ENCODE data around the gene NCKAP1.
"Not testable (repeated sequence)": the region's sequence is repeated elsewhere in the genome, so short reads cannot be mapped to it uniquely, and the experiment has no call there.

Gene NCKAP1

GRCh38 chr2:182904844-182905243 lies 133.4 kb downstream of the NCKAP1 start:
- no peak for DNase-seq

GRCh38 chr2:182903566-182903965 lies 134.7 kb downstream of the NCKAP1 start:
- no peak for DNase-seq

DNA sequence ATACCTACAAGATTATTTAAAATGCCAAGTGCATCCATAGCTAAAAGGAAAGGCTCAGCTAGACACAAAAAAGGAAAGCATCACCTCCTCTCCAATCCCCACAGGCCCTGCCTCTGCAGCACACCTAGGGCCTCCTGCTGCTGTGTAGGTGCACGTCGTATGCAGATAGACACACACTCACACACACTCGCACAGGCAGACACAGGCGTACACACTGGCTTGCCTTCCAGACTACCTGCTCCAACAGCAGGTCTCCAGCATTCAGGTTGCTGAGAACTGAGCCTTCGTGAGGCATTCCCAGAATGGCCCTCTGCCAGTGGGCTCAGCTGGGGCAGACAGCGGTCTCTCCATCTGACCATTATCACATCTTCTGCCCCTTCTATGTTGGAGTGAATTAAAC lies 136.5 kb downstream of the NCKAP1 start:
- DNase-seq: no peak

- DNase-seq: no peak
These were observed 139.5 kb downstream of the NCKAP1 start for GRCh38 chr2:182898718-182899117.

GRCh38 chr2:182897137-182897536 lies 141.1 kb downstream of the NCKAP1 start:
- no peak for DNase-seq

GRCh38 chr2:182895798-182896197 lies 142.5 kb downstream of the NCKAP1 start:
- DNase-seq: no peak

- DNase-seq: no peak
These were observed 143.1 kb downstream of the NCKAP1 start for GRCh38 chr2:182895169-182895568.

- DNase-seq: no peak
These were observed 144.1 kb downstream of the NCKAP1 start for GRCh38 chr2:182894174-182894573.

GRCh38 chr2:182893666-182894065 lies 144.6 kb downstream of the NCKAP1 start:
- no peak for DNase-seq

GRCh38 chr2:182893035-182893434 lies 145.2 kb downstream of the NCKAP1 start:
- DNase-seq: not testable (repeated sequence)

DNA sequence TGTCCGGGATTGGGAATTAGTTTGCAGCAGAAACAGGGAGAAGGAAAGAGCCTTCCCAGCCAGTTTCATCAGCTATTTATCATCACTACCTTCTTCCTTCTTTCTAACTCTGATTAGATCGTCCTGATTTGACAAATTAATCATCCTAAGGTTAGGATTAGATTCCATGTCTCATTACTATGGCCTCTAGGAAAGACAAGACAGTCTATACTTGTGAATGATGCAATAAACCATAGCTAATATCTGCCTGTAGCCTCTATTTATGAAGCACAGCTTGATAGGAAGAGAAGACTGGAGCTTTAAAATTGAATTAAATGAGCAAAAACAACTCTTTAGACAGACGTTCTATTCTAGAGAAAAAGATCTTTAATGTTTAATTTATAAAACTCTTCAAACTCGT lies 146.6 kb downstream of the NCKAP1 start:
- DNase-seq: no peak

DNA sequence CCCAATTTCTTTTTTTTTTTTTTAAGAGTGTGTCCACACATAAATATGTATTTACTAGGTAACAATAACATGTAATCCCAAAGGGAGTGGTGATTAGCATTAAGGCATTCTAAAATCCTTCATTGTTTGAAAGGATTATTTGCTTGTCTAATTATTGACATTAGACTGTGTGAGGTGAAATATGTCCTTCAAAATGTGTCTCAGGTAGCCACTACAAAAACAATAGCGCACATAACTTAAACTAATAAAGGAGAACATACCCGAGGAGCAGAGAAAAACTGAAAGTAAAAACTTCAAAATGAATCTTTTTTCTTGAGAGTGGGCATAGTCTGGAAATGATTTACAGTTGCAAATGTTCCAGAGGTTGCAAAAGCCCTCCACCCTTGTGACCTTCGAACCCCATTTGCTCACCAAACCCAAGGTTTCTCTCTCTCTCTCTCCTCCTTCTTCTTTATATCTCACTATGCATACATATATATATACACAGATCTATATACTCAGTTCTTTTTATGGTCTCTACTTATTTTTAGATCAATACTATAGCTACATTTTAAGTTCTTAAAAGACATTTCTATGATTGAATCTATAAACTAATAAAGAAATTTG lies 147.4 kb downstream of the NCKAP1 start:
- DNase-seq: no peak

DNA sequence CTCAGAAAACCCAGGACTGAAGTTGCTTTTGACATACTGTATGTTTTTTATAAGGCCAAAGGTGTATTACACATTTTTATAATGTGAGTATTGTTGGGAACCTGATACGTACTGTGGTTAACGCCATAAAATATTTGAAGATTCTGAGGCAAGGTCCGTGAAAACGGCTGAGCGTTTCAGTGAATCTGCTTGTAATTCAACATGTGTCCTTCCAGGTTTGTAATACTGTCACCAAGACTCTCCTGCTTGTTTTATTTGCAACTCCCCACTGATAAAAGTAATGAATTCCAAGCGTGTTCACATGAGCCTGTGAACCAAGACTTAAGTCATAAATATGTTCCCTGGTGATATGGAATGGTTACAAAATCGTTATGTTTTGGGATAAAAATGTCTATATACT lies 148.0 kb downstream of the NCKAP1 start:
- DNase-seq: no peak

GRCh38 chr2:182887753-182888415 lies 150.4 kb downstream of the NCKAP1 start:
- DNase-seq: no peak

DNA sequence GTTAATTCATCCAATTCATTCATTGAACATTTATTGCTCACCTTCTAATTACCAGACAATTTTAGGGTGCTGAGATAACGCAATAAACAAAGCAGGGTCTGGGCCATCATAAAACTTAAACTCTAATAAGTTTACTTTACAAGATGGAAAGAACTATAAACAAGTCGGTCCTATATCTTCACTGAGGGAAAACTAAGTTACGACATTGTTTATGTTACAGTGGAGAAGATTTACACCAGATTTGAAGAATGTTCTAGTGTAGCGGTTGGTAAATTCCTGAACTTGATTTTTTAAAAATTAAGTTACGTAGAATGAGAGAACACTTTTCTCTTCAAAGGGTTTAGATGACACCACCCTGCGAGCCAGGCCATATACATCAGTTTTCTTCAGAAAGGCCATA lies 151.2 kb downstream of the NCKAP1 start:
- no peak for DNase-seq

- no peak for DNase-seq
These were observed 152.5 kb downstream of the NCKAP1 start for GRCh38 chr2:182885771-182886170.

DNA sequence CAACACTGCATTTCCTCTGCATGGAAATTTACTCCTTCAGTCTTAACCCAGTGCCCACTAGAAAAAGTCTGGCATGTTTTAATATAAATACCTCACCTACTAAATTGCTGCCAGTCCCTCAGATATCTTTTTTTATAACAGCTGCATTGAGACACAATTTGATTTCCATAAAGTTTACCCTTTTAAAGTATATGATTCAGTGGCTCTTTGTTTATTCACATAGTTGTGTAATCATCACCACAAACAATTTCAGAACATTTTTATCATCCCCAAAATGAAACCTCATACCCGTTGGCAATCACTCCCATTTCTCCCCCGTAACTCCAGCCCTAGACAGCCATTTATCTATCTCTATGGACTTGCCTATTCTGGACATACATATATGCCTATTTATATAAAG lies 154.8 kb downstream of the NCKAP1 start:
- DNase-seq: no peak

GRCh38 chr2:182880100-182880499 lies 158.2 kb downstream of the NCKAP1 start:
- DNase-seq: not testable (repeated sequence)

DNA sequence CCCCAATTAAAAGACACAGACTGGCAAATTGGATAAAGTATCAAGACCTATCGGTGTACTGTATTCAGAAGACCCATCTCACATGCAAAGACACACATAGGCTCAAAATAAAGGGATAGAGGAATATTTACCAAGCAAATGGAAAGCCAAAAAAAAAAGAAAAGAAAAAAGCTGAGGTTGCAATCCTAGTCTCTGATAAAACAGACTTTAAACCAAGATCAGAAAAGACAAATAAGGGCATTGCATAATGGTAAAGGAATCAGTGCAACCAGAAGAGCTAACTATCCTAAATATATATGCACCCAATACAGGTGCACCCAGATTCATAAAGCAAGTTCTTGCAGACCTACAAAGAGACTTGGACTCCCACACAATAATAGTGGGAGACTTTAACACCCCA lies 161.6 kb downstream of the NCKAP1 start:
- not testable (repeated sequence) for DNase-seq

- no peak for DNase-seq
These were observed 168.0 kb downstream of the NCKAP1 start for GRCh38 chr2:182870227-182870626.

DNA sequence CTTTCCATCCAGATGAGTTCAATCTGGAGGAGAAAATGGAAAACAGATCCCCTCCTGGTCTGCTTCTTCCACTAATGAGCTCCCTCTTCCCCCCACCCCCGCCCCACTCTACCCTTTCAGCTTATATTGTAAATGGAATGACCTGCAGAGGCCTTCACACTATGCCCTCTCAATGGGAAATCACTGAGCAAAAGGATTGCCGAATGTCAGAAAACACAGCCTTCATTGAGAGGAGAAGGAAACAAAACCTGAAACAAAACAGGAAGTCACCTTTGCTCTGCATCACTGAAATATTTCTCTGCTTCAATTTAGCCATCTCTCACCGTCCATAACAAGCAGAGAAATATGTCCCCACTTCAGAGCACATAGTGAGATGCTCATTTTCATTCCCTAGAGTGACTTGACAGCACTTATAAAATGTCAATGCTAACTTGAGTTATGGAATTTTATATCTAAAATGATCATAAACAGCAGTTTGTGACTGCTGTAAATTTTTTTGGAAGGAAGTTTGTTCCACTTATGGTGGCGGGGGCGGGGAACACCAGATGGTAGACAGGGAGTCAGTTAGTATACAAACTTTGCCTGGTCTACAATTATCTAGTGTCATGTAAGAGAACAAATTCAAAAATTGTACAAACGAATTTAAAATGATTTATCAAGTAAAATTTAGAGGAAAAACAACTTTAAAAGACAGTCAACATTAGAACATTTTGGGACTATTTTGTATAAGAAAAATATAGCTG lies 170.0 kb downstream of the NCKAP1 start:
- DNase-seq: no peak

DNA sequence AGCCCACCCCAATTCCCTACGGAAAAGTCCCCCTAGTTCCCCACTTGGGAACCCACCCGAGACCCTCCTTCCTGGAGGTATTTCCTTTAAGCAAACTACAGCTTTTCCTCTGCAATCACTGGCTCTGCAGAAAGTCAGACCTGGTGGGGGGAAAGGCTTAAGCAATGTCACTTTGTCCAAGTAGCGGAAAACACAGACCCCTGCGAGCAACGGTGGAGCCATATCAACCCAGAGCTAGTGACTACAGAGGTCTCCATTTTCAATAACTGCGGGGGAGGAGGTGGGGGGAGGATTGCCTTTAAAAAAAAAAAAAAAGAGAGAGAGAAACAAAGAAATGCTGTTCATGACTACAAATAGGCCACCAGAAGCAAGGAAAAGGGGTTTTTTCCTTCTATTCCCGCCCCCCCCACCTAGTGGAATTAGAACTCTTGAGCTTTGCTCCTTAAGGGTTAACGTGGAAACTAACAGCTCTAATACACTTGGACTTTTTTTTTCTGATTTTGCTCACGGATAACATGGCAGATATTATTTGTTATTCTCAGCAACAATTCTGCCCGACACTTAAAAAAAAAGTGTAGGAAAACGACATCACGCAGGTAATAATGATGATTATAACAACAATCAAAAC lies 170.7 kb downstream of the NCKAP1 start:
- DNase-seq: no peak

All from stimulated activated CD4-positive, alpha-beta T cell treated with anti-CD3 and anti-CD28 coated beads, Interleukin-2, amount 100 ng/mL, for 48 hours (primary cell).